ENCODE measurements around the gene YIPF1. TPM values are rescaled to one million over a fixed set of nuclear protein-coding genes. Genes with fewer than 3 reads are reported as not detected.
A peak's percentile ranks its signal among the peaks of the same experiment; 100 is the strongest.

The YIPF1 gene
- total RNA-seq, 1 donor from 2014 or later, result 25.7 TPM

DNA sequence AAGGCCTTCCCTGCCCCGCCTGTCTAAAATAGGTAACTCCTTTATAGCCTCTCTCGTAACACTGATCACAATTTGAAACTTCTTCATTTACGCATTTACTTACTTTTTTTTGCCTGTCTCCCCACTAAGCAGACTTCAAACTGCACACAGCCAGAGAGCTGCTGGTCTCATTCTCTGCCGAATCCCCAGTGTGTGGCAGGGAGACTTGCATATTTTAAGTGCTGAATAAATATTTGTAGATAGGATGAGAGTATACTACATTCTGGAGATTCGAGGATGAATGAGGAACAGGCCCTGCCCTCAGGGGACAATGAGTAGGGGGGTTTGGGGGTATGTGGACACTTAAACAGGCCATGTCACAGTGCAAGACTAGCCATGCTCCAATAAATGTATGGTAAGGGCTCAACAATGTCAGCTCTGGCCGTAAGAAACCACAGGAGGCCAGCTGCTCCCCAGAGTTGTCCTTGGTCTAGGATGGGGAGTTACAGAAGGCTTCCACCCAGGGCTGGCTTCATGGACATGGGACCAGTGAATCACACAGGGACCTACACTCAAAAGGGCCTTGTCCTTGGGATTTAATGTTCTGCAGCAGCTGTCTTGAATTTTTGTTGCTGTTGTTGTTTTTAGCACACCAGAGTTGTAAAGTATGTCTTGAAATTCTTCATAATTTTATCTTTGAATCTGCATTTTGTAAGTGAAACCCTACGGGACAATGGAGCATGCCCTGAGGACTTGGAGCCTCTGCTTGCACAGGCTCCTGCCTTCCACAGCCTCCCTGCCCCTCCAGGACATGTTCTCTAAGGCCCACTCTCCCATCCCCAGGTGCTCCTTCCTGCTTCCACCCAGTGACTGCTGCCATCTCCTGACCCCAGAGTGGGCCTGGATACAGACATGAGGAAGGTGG, 12.9 kb upstream of the YIPF1 start:
- TF ChIP-seq, protein P1, sequence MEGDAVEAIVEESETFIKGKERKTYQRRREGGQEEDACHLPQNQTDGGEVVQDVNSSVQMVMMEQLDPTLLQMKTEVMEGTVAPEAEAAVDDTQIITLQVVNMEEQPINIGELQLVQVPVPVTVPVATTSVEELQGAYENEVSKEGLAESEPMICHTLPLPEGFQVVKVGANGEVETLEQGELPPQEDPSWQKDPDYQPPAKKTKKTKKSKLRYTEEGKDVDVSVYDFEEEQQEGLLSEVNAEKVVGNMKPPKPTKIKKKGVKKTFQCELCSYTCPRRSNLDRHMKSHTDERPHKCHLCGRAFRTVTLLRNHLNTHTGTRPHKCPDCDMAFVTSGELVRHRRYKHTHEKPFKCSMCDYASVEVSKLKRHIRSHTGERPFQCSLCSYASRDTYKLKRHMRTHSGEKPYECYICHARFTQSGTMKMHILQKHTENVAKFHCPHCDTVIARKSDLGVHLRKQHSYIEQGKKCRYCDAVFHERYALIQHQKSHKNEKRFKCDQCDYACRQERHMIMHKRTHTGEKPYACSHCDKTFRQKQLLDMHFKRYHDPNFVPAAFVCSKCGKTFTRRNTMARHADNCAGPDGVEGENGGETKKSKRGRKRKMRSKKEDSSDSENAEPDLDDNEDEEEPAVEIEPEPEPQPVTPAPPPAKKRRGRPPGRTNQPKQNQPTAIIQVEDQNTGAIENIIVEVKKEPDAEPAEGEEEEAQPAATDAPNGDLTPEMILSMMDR (conservative IDR thresholded peaks at IDR 0.05), result no peak
- Mint-ChIP-seq H3K9me3 (no peaks in the 10 kb centered on the region), H3K27ac (ENCODE audit: unreplicated experiment) (no peak overlapping the region), H3K27me3 (ENCODE audit: low read depth) (no peaks in the 10 kb centered on the region), H3K36me3 (ENCODE audit: low read depth) (no peaks in the 10 kb centered on the region), H3K4me3 (no peak overlapping the region), H3K4me1 (no peaks in the 10 kb centered on the region)
- DNase-seq (ENCODE audit: low read depth, low spot score), result no peak

GRCh38 chr1:53899708-53900107, 10.1 kb upstream of the YIPF1 start:
- H3K4me1 Mint-ChIP-seq, result no peaks in the 10 kb centered on the region
- TF ChIP-seq, protein P1 (conservative IDR thresholded peaks at IDR 0.05), result no peak
- no peak overlapping the region for H3K27ac Mint-ChIP-seq (ENCODE audit: unreplicated experiment)
- H3K36me3 Mint-ChIP-seq (ENCODE audit: low read depth), result no peaks in the 10 kb centered on the region
- H3K27me3 Mint-ChIP-seq (ENCODE audit: low read depth), result no peaks in the 10 kb centered on the region
- DNase-seq (ENCODE audit: low read depth, low spot score), result no peak
- H3K9me3 Mint-ChIP-seq, result no peaks in the 10 kb centered on the region
- H3K4me3 Mint-ChIP-seq, result no peak overlapping the region

DNA sequence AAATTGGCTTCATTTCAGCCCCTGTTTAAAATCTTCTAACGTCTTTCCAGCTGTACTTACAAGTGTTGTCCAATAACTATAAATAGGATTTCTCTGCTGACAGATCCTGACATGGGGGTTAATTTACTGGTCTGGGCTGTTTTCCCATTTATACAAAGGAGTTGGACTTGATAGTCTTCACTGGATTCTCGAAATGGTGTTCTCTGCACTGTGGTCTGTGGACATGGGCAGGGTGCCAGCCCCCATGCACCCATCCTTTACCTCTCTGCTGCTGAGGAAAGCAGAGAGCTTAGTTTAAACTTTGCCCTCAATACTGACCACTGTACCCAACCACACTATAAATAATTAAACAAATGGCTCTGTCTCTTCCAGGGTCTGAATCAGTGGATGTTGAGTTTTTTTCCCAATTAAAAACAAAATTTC, 9.6 kb upstream of the YIPF1 start:
- Mint-ChIP-seq H3K27me3 (ENCODE audit: low read depth) (no peaks in the 10 kb centered on the region), H3K9me3 (no peaks in the 10 kb centered on the region), H3K4me1 (no peaks in the 10 kb centered on the region), H3K27ac (ENCODE audit: unreplicated experiment) (peak overlapping the region; percentile 35), H3K4me3 (no peak overlapping the region), H3K36me3 (ENCODE audit: low read depth) (no peaks in the 10 kb centered on the region)
- TF ChIP-seq, protein P1 (conservative IDR thresholded peaks at IDR 0.05), result no peak
- DNase-seq (ENCODE audit: low read depth, low spot score), result no peak

GRCh38 chr1:53896635-53897229, 7.1 kb upstream of the YIPF1 start:
- Mint-ChIP-seq H3K36me3 (ENCODE audit: low read depth) (no peaks in the 10 kb centered on the region), H3K4me1 (no peaks in the 10 kb centered on the region), H3K9me3 (no peaks in the 10 kb centered on the region), H3K4me3 (no peak overlapping the region), H3K27ac (ENCODE audit: unreplicated experiment) (no peak overlapping the region), H3K27me3 (ENCODE audit: low read depth) (no peaks in the 10 kb centered on the region)
- TF ChIP-seq, protein P1 (conservative IDR thresholded peaks at IDR 0.05), result no peak
- no peak for DNase-seq (ENCODE audit: low read depth, low spot score)

DNA sequence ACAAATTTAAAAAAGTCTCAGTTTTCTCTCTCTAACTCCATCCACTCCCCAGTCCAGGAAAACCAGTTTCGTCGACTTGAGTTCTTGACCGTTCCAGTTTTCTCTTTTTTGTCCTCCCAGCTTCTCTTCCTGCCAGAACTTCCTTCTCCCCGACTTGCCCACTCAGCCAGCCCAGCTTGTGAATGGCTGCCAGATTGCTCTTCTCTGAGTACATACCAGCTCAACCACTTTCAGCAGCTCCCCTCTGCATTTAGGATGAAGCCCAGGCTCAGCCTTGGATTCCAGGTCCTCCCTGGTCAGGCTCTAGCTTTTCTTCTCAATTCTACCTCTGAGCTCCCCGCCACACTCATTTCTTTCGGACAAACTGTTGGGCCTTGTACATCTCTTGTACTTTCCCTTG, 5.8 kb upstream of the YIPF1 start:
- Mint-ChIP-seq H3K27ac (ENCODE audit: unreplicated experiment) (no peak overlapping the region), H3K4me1 (peaks cover 1% of the 10 kb centered on the region), H3K4me3 (peak overlapping the region; percentile 33), H3K9me3 (no peaks in the 10 kb centered on the region), H3K36me3 (ENCODE audit: low read depth) (no peaks in the 10 kb centered on the region), H3K27me3 (ENCODE audit: low read depth) (no peaks in the 10 kb centered on the region)
- no peak for DNase-seq (ENCODE audit: low read depth, low spot score)
- TF ChIP-seq, protein P1 (conservative IDR thresholded peaks at IDR 0.05), result no peak

All from neural crest cell (in vitro differentiated cells).